IPS-15b (cell line): Measurements from ENCODE around the gene FER1L5.
A peak's percentile ranks its signal among the peaks of the same experiment; 100 is the strongest.

Source experiments
- H3K27me3 ChIP-seq: one replicate; pipeline ENCODE4 v1.6.1; 2013; ENCODE audit warnings: low read length; ENCODE audit not compliant: control insufficient read depth, insufficient read depth
- H3K36me3 ChIP-seq: one replicate; pipeline ENCODE4 v1.6.1; 2013; ENCODE audit warnings: low read length; ENCODE audit not compliant: control insufficient read depth, insufficient read depth
- H3K4me1 ChIP-seq: one replicate; pipeline ENCODE4 v1.6.1; 2013; ENCODE audit warnings: mild to moderate bottlenecking, low read length; ENCODE audit not compliant: control insufficient read depth, insufficient read depth
- H3K4me3 ChIP-seq: one replicate; pipeline ENCODE4 v1.5.1; 2013; ENCODE audit warnings: low read depth, low read length
- H3K9ac ChIP-seq: one replicate; pipeline ENCODE4 v1.6.1; 2013; ENCODE audit warnings: low read depth, mild to moderate bottlenecking, low read length
- H3K9me3 ChIP-seq: one replicate; pipeline ENCODE4 v1.6.1; 2013; ENCODE audit warnings: mild to moderate bottlenecking, low read length; ENCODE audit not compliant: control insufficient read depth, insufficient read depth

The FER1L5 gene

GRCh38 chr2:96642564-96643360, at the start of gene FER1L5:
Gene FER1L5 (plus strand): TSS chr2:96642764. CDS start chr2:96642837, 73 bp downstream.
- H3K36me3 ChIP-seq = no peaks in the 10 kb centered on the region
- H3K4me1 ChIP-seq = no peaks in the 10 kb centered on the region
- peak within 1 kb of the TSS; percentile 48 for H3K4me3 ChIP-seq
- H3K27me3 ChIP-seq = no peaks in the 10 kb centered on the region
- no peaks in the 10 kb centered on the region for H3K9me3 ChIP-seq
- peak within 1 kb of the TSS; percentile 74 for H3K9ac ChIP-seq

- Histone ChIP-seq H3K4me1 (no peaks in the 10 kb centered on the region), H3K9me3 (no peaks in the 10 kb centered on the region), H3K4me3 (no peak overlapping the region), H3K27me3 (no peaks in the 10 kb centered on the region), H3K9ac (no peak overlapping the region), H3K36me3 (peaks cover 25% of the 10 kb centered on the region)
These were observed 48.3 kb upstream of the FER1L5 start for GRCh38 chr2:96594282-96594681.

- H3K27me3 ChIP-seq = no peaks in the 10 kb centered on the region
- H3K9me3 ChIP-seq = no peaks in the 10 kb centered on the region
- H3K4me3 ChIP-seq = no peak overlapping the region
- peaks cover 25% of the 10 kb centered on the region for H3K36me3 ChIP-seq
- no peak overlapping the region for H3K9ac ChIP-seq
- H3K4me1 ChIP-seq = no peaks in the 10 kb centered on the region
These were observed 47.8 kb upstream of the FER1L5 start for GRCh38 chr2:96594691-96595152.

- H3K36me3 ChIP-seq = peaks cover 34% of the 10 kb centered on the region
These were observed 46.0 kb upstream of the FER1L5 start for GRCh38 chr2:96596596-96596995.

GRCh38 chr2:96599941-96600340, 42.6 kb upstream of the FER1L5 start:
- Histone ChIP-seq H3K9me3 (no peaks in the 10 kb centered on the region), H3K36me3 (peaks cover 38% of the 10 kb centered on the region), H3K4me1 (no peaks in the 10 kb centered on the region), H3K27me3 (no peaks in the 10 kb centered on the region), H3K4me3 (no peak overlapping the region), H3K9ac (no peak overlapping the region)

More at GRCh38 chr2:96596596-96596995, 46.0 kb upstream of the FER1L5 start:
- Histone ChIP-seq H3K27me3 (no peaks in the 10 kb centered on the region), H3K9ac (no peak overlapping the region), H3K9me3 (no peaks in the 10 kb centered on the region), H3K4me1 (no peaks in the 10 kb centered on the region), H3K4me3 (no peak overlapping the region)

GRCh38 chr2:96601382-96602292, 40.9 kb upstream of the FER1L5 start:
- Histone ChIP-seq H3K4me3 (no peak overlapping the region), H3K4me1 (no peaks in the 10 kb centered on the region), H3K27me3 (no peaks in the 10 kb centered on the region), H3K9ac (no peak overlapping the region), H3K36me3 (peaks cover 46% of the 10 kb centered on the region), H3K9me3 (no peaks in the 10 kb centered on the region)

- Histone ChIP-seq H3K4me3 (no peak overlapping the region), H3K9me3 (no peaks in the 10 kb centered on the region), H3K4me1 (no peaks in the 10 kb centered on the region), H3K9ac (no peak overlapping the region), H3K27me3 (no peaks in the 10 kb centered on the region), H3K36me3 (peaks cover 46% of the 10 kb centered on the region)
These were observed 40.2 kb upstream of the FER1L5 start for GRCh38 chr2:96602330-96602823.

- H3K9me3 ChIP-seq = no peaks in the 10 kb centered on the region
- no peak overlapping the region for H3K4me3 ChIP-seq
- no peaks in the 10 kb centered on the region for H3K4me1 ChIP-seq
- H3K9ac ChIP-seq = no peak overlapping the region
- H3K27me3 ChIP-seq = no peaks in the 10 kb centered on the region
- peaks cover 51% of the 10 kb centered on the region for H3K36me3 ChIP-seq
These were observed 38.5 kb upstream of the FER1L5 start for GRCh38 chr2:96604104-96604503.

GRCh38 chr2:96608469-96609455, 33.8 kb upstream of the FER1L5 start:
- Histone ChIP-seq H3K36me3 (peaks cover 38% of the 10 kb centered on the region), H3K9me3 (no peaks in the 10 kb centered on the region), H3K4me1 (no peaks in the 10 kb centered on the region), H3K4me3 (no peak overlapping the region), H3K9ac (no peak overlapping the region), H3K27me3 (no peaks in the 10 kb centered on the region)

- Histone ChIP-seq H3K27me3 (no peaks in the 10 kb centered on the region), H3K9me3 (no peaks in the 10 kb centered on the region), H3K4me1 (no peaks in the 10 kb centered on the region), H3K4me3 (no peak overlapping the region), H3K9ac (no peak overlapping the region), H3K36me3 (peaks cover 22% of the 10 kb centered on the region)
These were observed 26.4 kb upstream of the FER1L5 start for GRCh38 chr2:96616128-96616527.

GRCh38 chr2:96616535-96616934, 26.0 kb upstream of the FER1L5 start:
- H3K27me3 ChIP-seq = no peaks in the 10 kb centered on the region
- H3K36me3 ChIP-seq = peaks cover 21% of the 10 kb centered on the region
- no peaks in the 10 kb centered on the region for H3K4me1 ChIP-seq
- H3K9me3 ChIP-seq = no peaks in the 10 kb centered on the region
- no peak overlapping the region for H3K4me3 ChIP-seq
- no peak overlapping the region for H3K9ac ChIP-seq
